Tongue (tissue), 2 donors: ENCODE measurements around the gene EPS8L2. TPM values are rescaled to one million over a fixed set of nuclear protein-coding genes. Genes with fewer than 3 reads are reported as not detected.
"Not testable (repeated sequence)": the region's sequence is repeated elsewhere in the genome, so short reads cannot be mapped to it uniquely, and the experiment has no call there.

ENCODE experiments used
- DNase-seq: peaks from one replicate; pipeline ENCODE4 v3.0.0-alpha.2; 2015
- total RNA-seq: library from RNA; depleted of rRNA; stranded (reverse); fragments of >200 nt; gene quantifications from one replicate; pipeline ENCODE4 v1.2.3, GENCODE V29; 2014

Gene EPS8L2
- total RNA-seq, 1 donor from 2014 or later, result 88.3 TPM

DNA sequence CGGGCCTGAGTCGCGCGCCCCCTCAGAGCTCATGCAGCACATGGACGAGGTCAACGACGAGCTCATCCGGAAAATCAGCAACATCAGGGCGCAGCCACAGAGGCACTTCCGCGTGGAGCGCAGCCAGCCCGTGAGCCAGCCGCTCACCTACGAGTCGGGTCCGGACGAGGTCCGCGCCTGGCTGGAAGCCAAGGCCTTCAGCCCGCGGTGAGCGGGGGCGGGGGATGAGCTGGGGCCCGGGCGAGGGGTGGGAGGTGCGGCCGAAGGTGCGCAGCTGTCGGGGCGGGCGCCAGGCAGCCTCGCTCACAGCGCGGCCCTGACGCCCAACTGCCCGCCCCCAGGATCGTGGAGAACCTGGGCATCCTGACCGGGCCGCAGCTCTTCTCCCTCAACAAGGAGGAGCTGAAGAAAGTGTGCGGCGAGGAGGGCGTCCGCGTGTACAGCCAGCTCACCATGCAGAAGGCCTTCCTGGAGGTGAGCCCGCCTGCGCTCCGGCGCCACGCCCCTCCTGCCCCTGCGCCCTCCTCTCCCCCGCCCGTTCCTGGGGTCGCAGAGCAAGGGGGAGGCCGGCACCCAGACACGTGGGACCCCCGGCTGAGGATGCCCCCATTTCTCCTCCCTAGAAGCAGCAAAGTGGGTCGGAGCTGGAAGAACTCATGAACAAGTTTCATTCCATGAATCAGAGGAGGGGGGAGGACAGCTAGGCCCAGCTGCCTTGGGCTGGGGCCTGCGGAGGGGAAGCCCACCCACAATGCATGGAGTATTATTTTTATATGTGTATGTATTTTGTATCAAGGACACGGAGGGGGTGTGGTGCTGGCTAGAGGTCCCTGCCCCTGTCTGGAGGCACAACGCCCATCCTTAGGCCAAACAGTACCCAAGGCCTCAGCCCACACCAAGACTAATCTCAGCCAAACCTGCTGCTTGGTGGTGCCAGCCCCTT lies 20.5 kb downstream of the EPS8L2 start:
- peak; percentile 53 for DNase-seq

DNA sequence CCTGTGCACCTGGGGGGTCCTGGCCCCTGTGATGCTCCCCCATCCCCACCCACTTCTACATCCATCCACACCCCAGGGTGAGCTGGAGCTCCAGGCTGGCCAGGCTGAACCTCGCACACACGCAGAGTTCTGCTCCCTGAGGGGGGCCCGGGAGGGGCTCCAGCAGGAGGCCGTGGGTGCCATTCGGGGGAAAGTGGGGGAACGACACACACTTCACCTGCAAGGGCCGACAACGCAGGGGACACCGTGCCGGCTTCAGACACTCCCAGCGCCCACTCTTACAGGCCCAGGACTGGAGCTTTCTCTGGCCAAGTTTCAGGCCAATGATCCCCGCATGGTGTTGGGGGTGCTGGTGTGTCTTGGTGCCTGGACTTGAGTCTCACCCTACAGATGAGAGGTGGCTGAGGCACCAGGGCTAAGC lies 21.3 kb downstream of the EPS8L2 start:
- DNase-seq, result no peak

DNA sequence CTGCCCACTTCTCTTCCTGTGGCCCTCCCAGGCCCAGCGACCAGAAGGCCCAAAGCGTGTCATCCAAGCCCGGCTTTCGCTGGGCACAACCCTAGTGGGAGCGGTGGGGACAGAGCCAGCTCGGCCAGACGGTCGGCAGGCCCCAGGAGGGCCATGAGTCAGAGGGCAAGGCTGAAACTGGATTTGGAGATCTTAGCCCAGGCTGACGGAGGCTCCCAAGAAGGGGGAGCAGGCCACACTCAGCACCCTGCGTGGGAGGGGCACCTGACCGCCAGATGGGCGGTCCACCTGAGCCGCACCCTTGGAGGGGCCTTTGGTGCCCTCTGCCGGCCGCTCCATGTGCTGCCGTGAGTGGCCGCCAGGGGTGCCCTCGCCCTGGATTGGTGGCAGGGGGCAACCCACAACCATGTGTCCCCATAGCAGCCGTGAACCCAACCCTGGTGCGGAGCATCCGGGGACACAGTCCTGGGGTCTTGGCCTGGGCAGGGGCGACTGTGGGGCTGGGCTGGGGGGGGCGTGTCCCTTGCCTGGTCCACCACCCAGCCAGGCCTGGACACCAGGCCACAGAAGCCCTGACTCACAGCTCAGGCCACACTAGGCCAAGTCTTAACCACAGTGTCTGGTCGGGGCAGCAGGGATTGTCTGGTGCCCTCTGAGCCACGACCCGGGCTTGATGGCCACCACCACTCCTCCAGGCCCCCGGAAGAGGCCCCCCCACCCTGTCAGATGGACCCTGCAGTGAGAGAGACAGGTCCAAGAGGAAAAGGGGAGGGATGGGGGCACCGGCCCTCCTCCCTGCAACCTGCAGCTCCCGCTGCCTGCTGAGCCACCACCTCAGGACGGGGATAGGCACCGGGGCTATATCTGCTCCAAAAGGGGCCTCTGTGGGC lies 22.1 kb downstream of the EPS8L2 start:
- peak; percentile 83 for DNase-seq

DNA sequence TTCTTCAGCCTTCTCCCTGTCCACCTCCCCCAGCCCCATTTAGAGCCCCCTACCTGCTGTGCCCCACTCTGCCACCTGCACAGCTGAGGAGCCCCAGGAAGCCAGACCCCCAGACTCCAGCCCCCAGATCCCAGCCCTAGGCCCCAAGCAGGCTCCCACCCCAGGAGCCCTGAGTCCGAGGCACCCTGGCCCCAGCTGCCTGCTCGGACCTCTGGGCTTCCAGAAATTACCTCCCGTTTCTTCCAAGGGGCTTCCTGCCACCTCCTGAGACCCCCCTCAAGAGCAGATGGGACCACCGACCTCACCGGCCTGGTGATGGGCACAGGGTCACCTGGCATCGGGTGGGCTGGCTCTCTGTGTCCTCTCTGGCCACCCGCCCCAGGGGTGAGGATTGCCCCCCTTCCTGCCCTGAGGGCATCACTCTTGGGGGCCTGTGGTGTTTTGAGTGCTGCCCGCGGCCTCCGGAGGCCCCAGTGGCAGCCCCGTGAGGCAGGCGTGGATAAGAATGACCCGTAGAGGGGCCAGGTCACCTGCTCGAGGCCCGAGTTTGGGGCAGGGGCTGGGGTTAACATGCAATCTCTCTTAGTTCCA lies 23.0 kb downstream of the EPS8L2 start:
- DNase-seq, result no peak

DNA sequence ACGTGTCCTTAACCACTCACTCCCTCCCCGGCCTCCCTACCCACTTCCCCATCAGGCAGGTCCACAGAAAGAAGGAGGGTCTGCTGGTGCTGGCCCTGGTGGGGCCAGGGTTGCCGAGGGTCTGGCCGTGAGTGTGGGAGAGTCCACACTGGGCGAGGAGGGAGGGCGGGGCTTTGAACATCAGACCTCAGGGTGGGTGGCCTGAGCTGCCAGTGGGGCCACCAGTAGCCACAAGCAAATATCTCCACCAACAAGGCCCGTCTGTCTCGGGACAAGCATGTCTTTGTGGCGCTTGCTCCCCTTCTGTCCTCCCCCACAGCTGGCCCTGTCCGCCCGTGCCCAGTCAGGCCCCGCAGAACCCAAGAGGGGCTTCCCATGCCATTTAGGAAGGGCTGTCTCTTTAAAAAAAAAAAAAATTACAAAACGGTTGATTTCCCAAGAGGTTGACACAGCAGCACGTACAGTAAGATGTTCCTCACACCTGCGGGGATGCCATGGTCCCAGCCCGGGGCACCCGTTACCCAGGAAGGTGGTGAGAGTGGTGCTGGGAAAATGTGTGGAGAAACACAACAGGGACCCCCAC lies 23.6 kb downstream of the EPS8L2 start:
- DNase-seq, result no peak

DNA sequence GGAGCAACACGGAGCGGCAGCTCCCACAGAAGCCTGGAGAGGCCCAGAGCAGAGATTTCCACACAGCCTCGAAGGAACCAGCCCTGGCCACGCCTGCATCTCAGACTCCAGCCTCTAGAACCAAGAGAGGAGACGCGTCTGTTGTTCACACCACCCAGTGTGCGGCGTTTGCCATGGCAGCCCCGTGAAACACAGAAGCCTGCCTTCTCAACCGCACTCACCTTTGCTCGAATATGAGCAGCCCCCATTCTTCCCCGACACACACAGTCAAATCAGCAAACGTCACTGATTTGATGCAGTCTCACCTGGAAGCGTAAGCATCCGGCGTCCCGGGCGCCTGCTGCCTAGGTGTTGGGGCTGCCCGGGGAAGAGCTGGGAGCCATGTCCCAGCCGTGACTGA lies 27.0 kb downstream of the EPS8L2 start:
- no peak for DNase-seq

DNA sequence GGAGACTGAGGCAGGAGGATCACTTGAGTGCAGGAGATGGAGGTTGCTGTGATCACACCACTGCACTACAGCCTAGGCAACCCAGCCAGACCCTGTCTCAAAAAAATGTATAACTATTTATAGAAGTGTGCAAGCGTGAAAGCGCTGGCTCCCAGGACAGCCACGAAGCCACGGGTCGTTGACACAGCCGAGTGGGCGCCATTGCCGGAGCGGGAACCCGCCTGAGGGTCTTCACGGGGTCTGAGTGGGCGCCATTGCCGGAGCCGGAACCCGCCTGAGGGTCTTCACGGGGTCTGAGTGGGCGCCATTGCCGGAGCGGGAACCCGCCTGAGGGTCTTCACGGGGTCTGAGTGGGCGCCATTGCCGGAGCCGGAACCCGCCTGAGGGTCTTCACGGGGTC lies 28.5 kb downstream of the EPS8L2 start:
- not testable (repeated sequence) for DNase-seq

DNA sequence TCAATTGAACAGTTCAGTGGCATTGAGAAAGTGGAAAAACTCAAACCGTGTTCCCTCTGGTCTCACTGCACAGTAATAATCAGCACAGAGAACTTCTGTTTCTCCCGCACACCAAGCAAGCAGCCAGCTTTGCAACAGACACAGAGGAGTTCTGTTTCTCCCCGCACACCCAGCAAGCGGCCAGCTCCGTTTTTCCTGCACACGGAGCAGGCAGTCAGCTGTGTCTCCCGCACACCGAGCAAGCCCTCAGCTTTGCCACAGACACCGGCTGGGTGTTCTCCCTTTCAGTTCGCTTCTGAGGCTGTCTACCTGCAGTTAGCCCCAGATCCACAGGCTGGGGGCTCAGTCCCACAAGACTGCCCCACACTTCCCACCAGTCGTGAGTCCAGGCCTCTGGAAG lies 31.3 kb downstream of the EPS8L2 start:
- DNase-seq, result no peak

DNA sequence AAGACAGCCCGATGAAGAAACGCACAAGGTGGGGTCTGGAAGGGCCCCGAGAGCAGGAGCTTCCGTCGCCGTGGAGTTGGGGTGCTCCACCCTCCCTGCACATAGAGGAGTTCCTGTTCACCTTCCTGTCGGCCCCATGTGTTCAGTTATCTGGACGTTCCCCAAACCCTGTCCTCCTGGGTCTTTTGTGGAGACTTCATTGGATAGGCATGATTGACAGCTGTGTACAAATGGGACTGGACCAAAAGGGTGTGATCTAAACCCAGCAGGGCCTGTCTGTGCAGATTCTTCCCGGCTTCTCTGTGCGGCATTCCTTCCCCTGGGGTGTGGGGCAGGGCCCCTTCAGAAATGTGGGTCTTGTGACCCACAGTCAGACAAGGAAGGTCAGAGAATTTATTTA lies 31.9 kb downstream of the EPS8L2 start:
- not testable (repeated sequence) for DNase-seq

DNA sequence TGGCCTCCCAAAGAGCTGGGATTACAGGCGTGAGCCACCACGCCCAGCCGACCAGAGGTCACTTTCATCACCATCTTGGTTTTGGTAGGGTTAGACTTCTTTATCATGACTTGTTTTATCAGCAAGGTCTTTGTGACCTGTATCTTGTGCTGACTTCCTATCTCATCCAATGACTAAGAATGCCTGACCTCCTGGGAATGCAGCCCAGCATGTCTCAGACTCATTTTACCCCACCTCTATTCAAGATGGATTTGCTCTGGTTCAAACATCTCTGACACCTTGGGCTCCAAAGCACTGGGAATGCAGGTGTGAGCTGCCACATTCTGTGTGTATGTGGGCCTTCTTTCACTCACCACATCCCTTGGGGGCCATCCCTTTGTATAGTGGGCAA lies 36.1 kb downstream of the EPS8L2 start:
- no peak for DNase-seq

DNA sequence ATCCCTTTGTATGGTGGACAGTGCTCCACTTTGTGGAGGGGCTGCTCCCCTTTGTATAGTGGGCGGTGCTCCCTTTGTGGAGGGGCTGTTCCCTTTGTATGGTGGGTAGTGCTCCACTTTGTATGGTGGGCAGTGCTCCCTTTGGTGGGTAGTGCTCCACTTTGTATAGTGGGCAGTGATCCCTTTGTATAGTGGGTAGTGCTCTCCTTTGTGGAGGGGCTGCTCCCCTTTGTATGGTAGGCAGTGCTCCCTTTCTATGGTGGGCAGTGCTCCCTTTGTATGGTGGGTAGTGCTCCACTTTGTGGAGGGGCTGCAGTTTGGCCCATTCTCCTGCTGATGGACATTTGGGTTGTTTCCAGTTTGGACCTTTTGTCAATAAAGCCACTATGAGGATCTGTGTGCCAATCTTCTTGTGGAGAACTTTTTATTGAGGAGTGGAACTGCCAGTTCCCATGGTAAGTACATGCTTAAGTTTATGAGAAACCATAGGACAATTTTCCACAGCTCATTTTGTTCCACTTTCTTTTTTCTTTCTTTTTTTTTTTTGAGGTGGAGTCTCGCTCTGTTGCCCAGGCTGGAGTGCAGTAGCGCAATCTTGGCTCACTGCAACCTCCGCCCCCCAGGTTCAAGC lies 36.7 kb downstream of the EPS8L2 start:
- no peak for DNase-seq

DNA sequence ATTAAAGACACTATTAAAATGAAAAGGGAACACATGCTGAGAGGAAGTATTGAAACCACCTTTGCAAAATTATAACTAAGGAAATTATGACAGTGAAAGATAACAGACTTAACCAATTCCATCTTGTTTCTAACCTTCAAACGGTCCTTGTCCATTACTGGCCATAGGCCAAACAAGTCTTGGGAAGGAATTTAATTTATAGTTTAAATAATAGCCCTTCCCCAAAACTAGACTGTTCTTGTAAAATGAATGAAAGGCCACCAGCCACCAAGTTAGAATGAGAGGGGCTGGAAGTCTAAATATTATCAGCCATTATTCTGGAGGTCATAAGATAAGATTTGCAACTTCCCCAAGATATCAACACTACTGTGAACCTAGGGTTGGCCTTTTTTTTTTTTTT lies 39.4 kb downstream of the EPS8L2 start:
- DNase-seq, result no peak

DNA sequence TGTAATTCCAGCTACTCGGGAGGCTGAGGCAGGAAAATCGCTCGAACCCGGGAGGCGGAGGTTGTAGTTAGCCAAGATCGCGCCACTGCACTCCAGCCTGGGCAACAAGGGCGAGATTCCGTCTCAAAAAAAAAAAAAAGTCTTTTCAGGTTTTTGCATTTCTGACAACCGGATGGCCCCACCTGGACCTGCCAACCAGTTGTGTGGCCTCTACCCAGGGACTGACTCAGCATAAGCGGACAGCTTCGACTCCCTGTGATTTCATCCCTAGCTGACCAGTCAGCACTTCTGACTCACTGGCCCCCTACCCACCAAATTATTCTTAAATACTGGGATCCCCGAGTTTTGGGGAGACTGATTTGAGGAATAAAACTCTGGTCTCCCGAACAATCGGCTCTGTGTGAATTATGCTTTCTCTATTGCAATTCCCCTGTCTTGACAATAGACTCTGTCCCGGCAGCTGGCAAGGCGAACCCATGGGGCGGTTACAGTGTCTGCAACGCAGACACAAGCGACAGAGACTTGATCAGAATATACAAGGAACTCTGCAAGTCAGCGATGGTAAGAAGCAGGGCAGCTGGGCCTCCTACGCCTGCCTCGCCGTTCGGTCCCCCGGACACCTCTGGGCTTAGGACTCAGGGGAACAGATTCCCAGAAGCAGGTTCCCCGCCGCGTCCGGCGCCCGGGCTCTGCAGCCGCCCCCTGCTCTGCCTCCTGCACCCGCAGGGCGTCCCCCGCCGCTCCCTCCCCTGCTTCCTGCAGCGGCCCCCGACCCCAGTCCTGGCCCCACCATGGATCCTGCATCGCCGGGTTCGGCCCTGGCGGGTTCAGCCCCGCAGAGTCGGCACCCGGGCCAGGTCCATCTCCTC lies 40.5 kb downstream of the EPS8L2 start:
- DNase-seq, result no peak

DNA sequence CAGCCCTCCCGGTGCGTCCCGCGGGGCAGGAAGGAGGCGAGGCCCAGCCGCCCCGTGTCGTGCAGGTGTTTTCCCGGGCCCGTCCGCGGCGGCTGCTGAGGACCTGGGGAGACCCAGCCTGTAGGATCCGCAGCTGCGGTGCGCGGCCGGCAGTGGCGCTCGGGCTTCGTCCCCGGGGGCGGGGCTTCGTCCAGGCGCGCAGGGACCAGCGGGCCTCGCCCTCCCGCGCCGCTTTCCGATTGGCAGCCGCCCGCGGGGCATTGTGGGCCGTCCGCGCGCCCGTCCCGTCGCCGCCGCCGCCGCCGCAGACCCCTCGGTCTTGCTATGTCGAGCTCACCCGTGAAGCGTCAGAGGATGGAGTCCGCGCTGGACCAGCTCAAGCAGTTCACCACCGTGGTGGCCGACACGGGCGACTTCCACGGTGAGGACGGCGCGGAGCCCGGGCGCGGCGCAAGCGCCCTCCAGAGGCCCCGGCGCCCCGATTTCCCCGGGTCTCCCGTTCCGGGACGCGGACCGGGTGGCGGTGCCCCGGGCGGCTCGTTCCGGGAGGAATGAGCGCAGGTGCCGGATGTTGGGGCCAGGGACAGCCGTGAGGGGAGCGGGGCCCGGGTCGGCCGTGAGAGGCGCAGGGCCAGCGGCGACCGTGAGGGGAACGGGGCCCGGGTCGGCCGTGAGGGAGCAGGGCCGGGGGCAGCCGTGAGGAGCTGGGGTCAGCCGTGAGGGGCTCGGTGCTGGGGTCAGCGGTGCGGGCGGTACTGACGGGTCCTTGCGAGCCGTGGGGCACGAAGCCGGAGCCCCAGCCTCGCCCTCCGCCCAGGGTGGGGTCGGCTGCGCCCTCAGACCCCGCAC lies 41.4 kb downstream of the EPS8L2 start, which contains the start of gene TALDO1:
Gene TALDO1, plus strand, starts transcription at position 307 of the 849 bp plus-strand sequence. Its CDS starts 18 bp downstream, at position 325.
- DNase-seq, result peak; percentile 95

DNA sequence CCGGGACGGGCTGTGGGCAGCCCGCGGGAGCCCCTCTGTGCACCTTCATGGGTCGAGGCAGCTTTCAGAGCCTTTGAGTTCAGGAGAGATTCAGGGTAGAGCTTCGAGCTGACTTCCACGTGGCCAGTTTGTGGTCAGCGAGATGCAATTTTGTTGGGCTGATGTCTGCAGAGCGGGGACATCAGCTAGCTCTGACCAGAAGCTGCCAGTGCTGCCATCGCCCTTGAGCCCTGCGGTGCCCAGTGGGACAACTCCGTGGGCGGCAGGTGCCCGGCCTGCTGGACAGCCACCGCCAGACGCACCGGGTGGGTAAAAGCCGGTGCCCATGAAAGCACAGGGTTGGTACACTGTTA lies 42.0 kb downstream of the EPS8L2 start:
- no peak for DNase-seq

DNA sequence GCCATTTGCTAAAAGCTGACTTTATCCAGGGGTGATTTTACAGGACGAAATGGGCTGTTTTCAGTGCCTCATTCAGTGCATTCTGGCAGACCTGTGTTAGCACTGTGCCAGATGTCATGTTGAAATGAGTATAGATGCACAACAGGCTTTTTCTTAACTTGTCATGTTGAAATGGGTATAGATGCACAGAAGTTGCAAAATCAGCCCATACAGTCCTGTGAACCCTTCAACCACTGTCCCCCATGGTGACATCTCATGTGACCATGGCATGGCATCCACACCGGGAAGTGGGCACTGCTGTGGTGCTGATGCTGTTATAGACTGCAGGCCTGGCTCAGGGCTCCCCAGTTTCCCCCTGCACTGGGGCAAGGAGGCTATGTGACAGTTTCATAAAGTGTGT lies 43.7 kb downstream of the EPS8L2 start:
- DNase-seq, result no peak

DNA sequence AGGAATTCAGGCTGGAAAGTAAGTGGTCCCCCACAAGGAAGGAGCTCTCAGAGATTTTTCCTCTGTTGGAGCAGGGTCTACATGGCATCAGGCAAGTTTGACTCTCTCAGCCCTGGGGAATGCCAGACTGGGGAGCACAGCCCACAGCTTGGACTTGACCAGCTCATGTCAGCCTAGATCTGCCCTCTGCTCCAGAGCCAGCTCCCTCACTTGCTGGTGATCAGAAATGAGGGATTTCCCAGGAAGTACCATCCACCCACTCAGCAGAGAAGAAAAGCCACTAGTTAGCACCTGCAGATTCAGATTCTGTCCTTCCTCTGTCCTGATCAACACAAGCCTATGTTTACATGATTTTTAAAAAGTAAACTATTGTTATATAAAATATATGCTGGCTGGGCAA lies 54.2 kb downstream of the EPS8L2 start:
- no peak for DNase-seq

DNA sequence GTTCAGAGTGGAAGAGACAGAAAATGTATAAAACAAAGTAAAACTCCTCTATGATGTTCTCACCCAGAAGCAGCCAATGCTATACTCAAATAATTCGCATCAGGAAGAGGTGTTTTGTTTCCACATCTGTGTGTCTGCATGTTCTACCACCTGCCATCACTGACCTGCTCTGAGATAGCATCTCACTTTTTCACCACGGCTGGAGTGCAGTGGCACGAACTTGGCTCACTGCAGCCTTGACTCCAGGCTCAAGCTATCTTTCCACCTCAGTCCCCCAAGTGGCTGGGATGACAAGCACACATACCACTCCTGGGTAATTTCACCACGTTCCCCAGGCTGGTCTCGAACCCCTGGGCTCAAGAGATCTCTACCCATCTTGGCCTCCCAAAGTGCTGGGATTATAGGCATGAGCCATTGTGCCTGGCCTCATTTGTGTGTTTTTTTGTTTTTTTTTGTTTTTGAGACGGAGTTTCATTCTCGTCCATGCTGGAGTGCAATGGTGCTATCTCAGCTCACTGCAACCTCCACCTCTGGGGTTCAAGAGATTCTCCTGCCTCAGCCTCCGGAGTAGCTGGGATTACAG lies 55.6 kb downstream of the EPS8L2 start:
- no peak for DNase-seq

DNA sequence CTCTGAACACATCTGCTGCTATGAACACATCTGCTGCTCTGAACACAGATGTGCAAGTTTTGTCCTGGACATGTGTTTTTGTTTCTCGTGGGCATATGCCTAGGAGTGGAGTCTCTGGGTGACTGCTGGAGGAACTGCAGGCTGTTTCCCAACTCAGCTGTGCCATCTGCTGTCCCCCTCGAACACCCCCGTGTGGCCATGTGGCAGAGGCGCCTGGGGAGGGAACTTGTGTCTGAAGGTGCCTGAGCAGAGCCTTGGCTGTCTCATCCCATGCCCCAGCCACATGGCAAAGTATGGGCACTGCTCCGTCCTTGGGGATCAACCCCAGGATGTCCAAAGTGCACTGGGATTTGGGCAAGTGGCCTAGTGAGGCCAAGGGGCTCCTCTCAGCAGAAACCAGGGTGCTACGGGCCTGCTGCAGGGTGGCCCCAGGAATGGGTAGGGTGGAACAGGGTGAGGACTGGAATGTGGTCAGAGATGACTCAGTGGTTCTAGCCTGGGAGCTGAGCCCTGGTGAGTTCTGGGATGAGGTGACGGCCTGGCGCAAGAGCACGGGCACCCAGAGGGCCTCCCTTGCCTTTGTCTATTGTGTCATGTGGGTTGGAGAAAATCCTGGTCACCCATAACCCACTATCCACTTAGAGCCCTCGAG lies 56.5 kb downstream of the EPS8L2 start:
- peak; percentile 53 for DNase-seq
